ENCODE data around the gene RMRP.

The RMRP gene

GRCh38 chr9:35609001-35609819 is 48.6 kb downstream of the RMRP start:
- no peak for DNase-seq

- no peak for DNase-seq
These were observed 49.6 kb downstream of the RMRP start for GRCh38 chr9:35608221-35608620.

All from activated T-cell treated with anti-CD3 and anti-CD28 coated beads, Interleukin-2, amount 50 U/mL, for 48 hours (primary cell).